ENCODE data around the gene PLA1A. TPM values are rescaled to one million over a fixed set of nuclear protein-coding genes. Genes with fewer than 3 reads are reported as not detected.

PLA1A gene
- total and polyA plus RNA-seq, 11 donors, result 0.58 to 23.8 (median 1.8) TPM

DNA sequence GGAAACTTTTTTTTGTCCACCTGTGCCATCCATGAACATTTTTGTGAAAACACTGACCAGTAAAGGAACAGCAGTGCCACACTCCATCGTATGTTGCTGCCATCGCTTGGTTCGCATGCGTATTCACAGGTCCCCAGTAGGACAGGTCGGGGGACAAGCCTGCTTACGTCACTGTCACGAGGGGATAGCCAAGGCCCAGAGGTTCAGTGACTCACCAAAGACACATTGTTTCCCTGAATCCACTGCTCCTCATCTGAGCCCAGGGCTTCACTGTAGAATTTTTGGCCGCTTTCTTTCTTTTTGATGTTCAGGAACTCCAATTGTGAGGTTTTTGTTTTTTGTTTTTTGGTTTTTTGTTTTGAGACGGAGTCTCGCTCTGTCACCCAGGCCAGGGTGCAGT, 12.5 kb upstream of the PLA1A start:
- Histone ChIP-seq H3K36me3 (peaks cover 0 to 39% (median 15%) of the 10 kb centered on the region in 9 donors), H3K4me1 (peaks cover 0 to 63% (median 5%) of the 10 kb centered on the region in 12 donors), H3K27ac (peak overlapping the region in 1 of 12 donors; percentile 86), H3K4me3 (no peak overlapping the region), H3K27me3 (no peaks in the 10 kb centered on the region), H3K9me3 (no peaks in the 10 kb centered on the region)
- DNase-seq (no peak), ATAC-seq (no peak)
- no peak for TF ChIP-seq CTCF (IDR thresholded peaks at IDR 0.05)
- no peak for TF ChIP-seq POLR2A (IDR thresholded peaks at IDR 0.05)
- 93 to 96% (median 94%) methylated on average over 10 of the region's 10 CpGs for WGBS, 4 donors
- intact Hi-C loops (cut with DNase I), result no loop called here

DNA sequence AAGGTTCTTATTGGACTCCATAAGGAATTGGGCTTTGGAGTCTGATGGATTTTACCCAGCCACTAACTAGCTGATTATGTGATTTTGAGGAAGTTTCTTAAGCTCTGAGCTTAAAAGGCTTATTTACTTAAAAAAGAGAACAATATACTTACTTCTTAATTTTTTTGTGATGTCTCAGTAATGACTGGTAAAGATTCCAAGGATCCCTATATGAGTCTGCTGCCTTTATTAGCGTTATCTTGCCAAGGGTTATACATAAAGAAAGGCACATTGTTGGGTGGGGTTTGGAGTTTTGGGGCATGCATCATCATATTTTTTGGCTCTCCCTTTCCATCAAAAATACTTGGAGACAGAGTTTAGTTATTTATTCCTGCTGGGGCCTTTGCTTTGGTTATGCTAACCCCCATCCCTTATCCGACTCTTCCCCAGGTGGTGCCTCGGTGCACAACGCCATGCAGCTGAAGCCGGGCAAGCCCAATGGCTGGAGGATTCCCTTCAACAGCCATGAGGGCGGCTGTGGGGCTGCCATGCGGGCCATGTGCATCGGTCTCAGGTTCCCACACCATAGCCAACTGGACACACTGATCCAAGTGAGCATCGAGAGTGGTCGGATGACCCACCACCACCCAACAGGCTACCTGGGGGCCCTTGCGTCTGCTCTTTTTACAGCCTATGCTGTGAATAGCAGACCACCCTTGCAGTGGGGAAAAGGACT, 11.7 kb upstream of the PLA1A start:
- 96 to 99% (median 98%) methylated on average over 10 to 11 of the region's 11 CpGs for WGBS, 4 donors
- TF ChIP-seq CTCF (IDR thresholded peaks at IDR 0.05) (no peak), POLR2A (IDR thresholded peaks at IDR 0.05) (no peak)
- intact Hi-C loops (cut with DNase I), result no loop called here
- Histone ChIP-seq H3K27ac (peak overlapping the region in 1 of 12 donors; percentile 86), H3K9me3 (no peaks in the 10 kb centered on the region), H3K4me1 (peaks cover 0 to 55% (median 0%) of the 10 kb centered on the region in 12 donors), H3K4me3 (no peak overlapping the region), H3K36me3 (peaks cover 0 to 42% (median 15%) of the 10 kb centered on the region in 9 donors), H3K27me3 (no peaks in the 10 kb centered on the region)
- DNase-seq, result no peak
- ATAC-seq, result no peak

DNA sequence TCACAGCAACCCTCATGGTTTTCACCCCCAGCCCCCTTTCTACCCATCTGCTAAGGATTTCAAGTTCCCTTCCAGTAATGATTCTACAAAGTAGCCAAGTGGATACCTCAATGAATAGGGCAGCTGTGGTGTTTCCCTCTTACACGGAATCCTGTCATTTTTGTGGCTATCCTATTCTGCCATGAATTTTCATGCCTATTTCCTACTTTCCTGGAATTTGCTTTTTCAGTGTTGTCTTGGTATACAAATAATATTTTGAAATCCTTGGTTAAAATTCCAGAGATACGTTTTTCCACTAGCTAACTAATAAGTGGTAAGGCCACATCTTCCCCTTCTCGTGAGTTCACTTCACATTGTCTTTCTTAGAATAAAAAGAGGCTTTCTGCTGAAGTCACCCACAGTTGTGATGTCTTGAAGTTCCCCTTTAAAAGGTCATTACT, 10.9 kb upstream of the PLA1A start:
- H3K36me3 ChIP-seq, result peaks cover 0 to 42% (median 15%) of the 10 kb centered on the region in 9 donors
- intact Hi-C loops (cut with DNase I), result no loop called here
- no peaks in the 10 kb centered on the region for H3K27me3 ChIP-seq
- H3K27ac ChIP-seq, result peak overlapping the region in 2 of 12 donors; percentile 8 to 86
- no peak for TF ChIP-seq POLR2A (IDR thresholded peaks at IDR 0.05)
- TF ChIP-seq CTCF (IDR thresholded peaks at IDR 0.05), result no peak
- DNase-seq, result no peak
- peaks cover 0 to 51% (median 0%) of the 10 kb centered on the region in 12 donors for H3K4me1 ChIP-seq
- 72 to 92% (median 91%) methylated on average over 3 of the region's 3 CpGs for WGBS, 4 donors
- H3K9me3 ChIP-seq, result no peaks in the 10 kb centered on the region
- H3K4me3 ChIP-seq, result no peak overlapping the region
- ATAC-seq, result no peak

DNA sequence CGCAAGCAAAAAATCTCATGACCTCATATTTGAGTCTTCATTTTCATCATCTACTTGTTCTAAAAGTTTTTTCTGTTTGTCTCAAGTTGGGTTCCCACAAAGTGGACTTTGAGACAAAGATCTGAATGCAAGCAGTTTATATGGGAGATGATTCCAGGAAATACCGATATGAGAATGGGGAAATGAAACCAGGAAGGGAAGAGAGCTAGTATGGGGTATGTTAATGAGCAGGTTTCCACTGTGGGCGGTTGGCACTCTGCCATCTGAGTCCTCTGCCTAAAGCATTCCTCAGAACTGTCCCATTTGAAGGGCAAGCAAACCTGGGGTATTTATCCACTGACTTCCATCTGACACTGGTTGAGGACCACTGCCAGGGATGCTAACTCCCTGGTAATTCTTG, 9.6 kb upstream of the PLA1A start:
- ATAC-seq, result peak in 3 of 4 donors; percentile 47 to 70 (median 48)
- 65 to 73% (median 68%) methylated on average over 3 of the region's 3 CpGs for whole genome bisulfite sequencing, 4 donors
- no peak overlapping the region for H3K4me3 ChIP-seq
- H3K9me3 ChIP-seq, result no peaks in the 10 kb centered on the region
- H3K4me1 ChIP-seq, result peaks cover 0 to 51% (median 0%) of the 10 kb centered on the region in 12 donors
- DNase-seq, result peak; percentile 59 to 78 (median 65)
- H3K36me3 ChIP-seq, result peaks cover 0 to 42% (median 9%) of the 10 kb centered on the region in 9 donors
- TF ChIP-seq POLR2A (IDR thresholded peaks at IDR 0.05) (no peak), CTCF (IDR thresholded peaks at IDR 0.05) (no peak)
- intact Hi-C loops (cut with DNase I), result no loop called here
- H3K27me3 ChIP-seq, result no peaks in the 10 kb centered on the region
- peak overlapping the region in 6 of 12 donors; percentile 12 to 86 (median 48) for H3K27ac ChIP-seq
